K562 (cell line): ENCODE data around the gene SKIC3. TPM values are rescaled to one million over a fixed set of nuclear protein-coding genes. Genes with fewer than 3 reads are reported as not detected.

ENCODE experiments used
- ATAC-seq: fragments of 200-7000 bp; cut with Tn5 transposase; 3 replicates; pipeline ENCODE4 v1.9.1; 2020; ENCODE audit warnings: moderate library complexity
- BruUV-seq: library from RNA; stranded (reverse); fragments of 400-500 nt; replicated peaks from 2 replicates; lab custom pipeline; 2021; lab: Mats Ljungman, UMichigan
- CTCF ChIA-PET: fragments of 300-600 bp; formaldehyde crosslinking; extraction: SDS; loops from one replicate; lab custom pipeline; 2021; ENCODE audit warnings: low intra/inter-chr PET ratio; lab: Yijun Ruan, JAX
- POLR2A ChIA-PET: fragments of 300-600, 350-650 bp; sonication (Branson Sonifier 250); formaldehyde crosslinking; extraction: SDS; loops from one replicate; lab custom pipeline; 2021; ENCODE audit warnings: antibody characterized with exemption, inconsistent platforms; lab: Yijun Ruan, JAX
- DNase-seq, 4 experiments: peaks; one replicate each; pipeline versions ENCODE4 v3.0.0 to v3.0.0-alpha.2; 2011 to 2018; ENCODE audit warnings: low spot score in 3 of 4, mixed read lengths in 3 of 4; ENCODE audit errors: extremely low read depth in 1 of 4
- FAIRE-seq: peaks from 2 replicates; lab custom pipeline; 2011; peaks lifted over from hg19 to GRCh38; lab: Jason Lieb, UNC
- H2AFZ ChIP-seq: 2 replicates; pipeline ENCODE4 v1.6.0; 2011; ENCODE audit warnings: low read depth, low read length, control low read depth, inconsistent platforms
- H3K27ac ChIP-seq: fragments of 200-600 bp; 3 replicates; pipeline ENCODE4 v1.8.0; 2011; ENCODE audit warnings: low read depth, mild to moderate bottlenecking, control low read depth, inconsistent platforms, low read length, moderate library complexity, mixed read lengths; ENCODE audit errors: extremely low read depth
- H3K27me3 ChIP-seq, 2 experiments: fragments of 300-600 bp in 1 of 2; 2 replicates in 1 of 2; 3 replicates in 1 of 2; pipeline versions ENCODE4 v1.6.0 to v1.8.0; 2011; ENCODE audit warnings: inconsistent platforms in 2 of 2, low read length in 2 of 2, mild to moderate bottlenecking in 1 of 2, mixed read lengths in 1 of 2, moderate library complexity in 1 of 2; ENCODE audit not compliant: control insufficient read depth in 2 of 2, insufficient read depth in 2 of 2
- H3K36me3 ChIP-seq: fragments of 300-600 bp; 3 replicates; pipeline ENCODE4 v1.8.0; 2011; ENCODE audit warnings: mild to moderate bottlenecking, low read length, inconsistent platforms; ENCODE audit not compliant: control insufficient read depth, insufficient read depth
- H3K4me1 ChIP-seq, 2 experiments: fragments of 200-600 bp in 1 of 2; replicated peaks in 1 of 2; 2 replicates in 1 of 2; 3 replicates in 1 of 2; pipeline versions ENCODE4 v1.5.1 to v1.8.0; 2011; ENCODE audit warnings: inconsistent platforms in 2 of 2, low read length in 2 of 2, mild to moderate bottlenecking in 1 of 2, mixed read lengths in 1 of 2, moderate library complexity in 1 of 2; ENCODE audit not compliant: control insufficient read depth in 2 of 2, insufficient read depth in 2 of 2
- H3K4me2 ChIP-seq: 2 replicates; pipeline ENCODE4 v1.6.1; 2011; ENCODE audit warnings: low read length, control low read depth, inconsistent platforms, mixed read lengths; ENCODE audit not compliant: insufficient read depth
- H3K4me3 ChIP-seq: fragments of 200-600 bp; sonication (generic), shearing (Covaris generic); 2 replicates; pipeline ENCODE4 v1.5.1; 2016; ENCODE audit warnings: control low read depth, inconsistent platforms
- H3K79me2 ChIP-seq: fragments of 200-600 bp; 3 replicates; pipeline ENCODE4 v1.8.0; 2011; ENCODE audit warnings: low read length, inconsistent platforms; ENCODE audit not compliant: control insufficient read depth, insufficient read depth
- H3K9ac ChIP-seq, 2 experiments: 2 replicates each; pipeline versions ENCODE4 v1.6.0 to v1.6.1; 2011; ENCODE audit warnings: low read depth in 2 of 2, low read length in 2 of 2, control low read depth in 1 of 2, inconsistent platforms in 1 of 2, mild to moderate bottlenecking in 1 of 2, mixed read lengths in 1 of 2; ENCODE audit not compliant: insufficient read depth in 1 of 2
- H3K9me1 ChIP-seq: one replicate; pipeline ENCODE4 v1.6.0; 2011; ENCODE audit warnings: inconsistent platforms, mild to moderate bottlenecking, low read length, moderate library complexity; ENCODE audit not compliant: control insufficient read depth, insufficient read depth
- H3K9me3 ChIP-seq: replicated peaks from 2 replicates; pipeline ENCODE4 v1.5.1; 2011; ENCODE audit warnings: low read depth, low read length, inconsistent platforms; ENCODE audit not compliant: control insufficient read depth, insufficient read depth
- H4K20me1 ChIP-seq: replicated peaks from 2 replicates; pipeline ENCODE4 v1.6.1; 2011; ENCODE audit warnings: low read length, inconsistent platforms, mixed read lengths; ENCODE audit not compliant: control insufficient read depth, insufficient read depth
- CREB1 ChIP-seq, 2 experiments: sonication (generic) in 1 of 2; formaldehyde crosslinking in 1 of 2; IDR thresholded peaks; 2 replicates each; pipeline versions ENCODE4 v1.6.1 to v1.8.0; 2012 to 2022; ENCODE audit warnings: inconsistent platforms in 1 of 2, mild to moderate bottlenecking in 1 of 2, missing genetic modification reagents in 1 of 2, moderate library complexity in 1 of 2
- CSDE1 ChIP-seq, 2 experiments: fragments of 450-650 bp; IDR thresholded peaks; 2 replicates each; pipeline ENCODE4 v1.6.1; 2016; ENCODE audit warnings: mild to moderate bottlenecking in 1 of 2
- FOS ChIP-seq: IDR thresholded peaks from 3 replicates; pipeline ENCODE4 v1.6.1; 2011; ENCODE audit not compliant: insufficient read length; ENCODE audit errors: extremely low read depth
- FOXM1 ChIP-seq, 2 experiments: fragments of 450-650 bp in 1 of 2; sonication (generic) in 1 of 2; formaldehyde crosslinking in 1 of 2; IDR thresholded peaks; 2 replicates each; pipeline versions ENCODE4 v1.6.1 to v1.9.0; 2017 to 2022; ENCODE audit warnings: low read depth in 2 of 2, mild to moderate bottlenecking in 2 of 2, missing genetic modification reagents in 1 of 2, moderate library complexity in 1 of 2
- HOXB6 ChIP-seq: fragments of 250-450 bp; sonication (Bioruptor Pico); IDR thresholded peaks from 2 replicates; pipeline ENCODE4 v1.5.1; 2022; ENCODE audit warnings: mild to moderate bottlenecking, borderline replicate concordance
- KDM1A ChIP-seq, 2 experiments: fragments of 450-650 bp; IDR thresholded peaks; 2 replicates each; pipeline ENCODE4 v1.6.1; 2016; ENCODE audit warnings: mild to moderate bottlenecking in 2 of 2
- LEF1 ChIP-seq: fragments of 450-650 bp; IDR thresholded peaks from 2 replicates; pipeline ENCODE4 v1.6.1; 2016; ENCODE audit warnings: mild to moderate bottlenecking
- MTA1 ChIP-seq: fragments of 450-650 bp; IDR thresholded peaks from 2 replicates; pipeline ENCODE4 v1.6.1; 2017; ENCODE audit warnings: borderline replicate concordance
- NFIC ChIP-seq: fragments of 450-650 bp; IDR thresholded peaks from 2 replicates; pipeline ENCODE4 v1.6.1; 2017; ENCODE audit warnings: mild to moderate bottlenecking, inconsistent platforms
- POLR2AphosphoS2 ChIP-seq: IDR thresholded peaks from 2 replicates; pipeline ENCODE4 v1.6.1; 2012; ENCODE audit warnings: low read length, improper control_type of control experiment
- SRSF9 ChIP-seq: fragments of 200-400 bp; formaldehyde crosslinking; IDR thresholded peaks from 2 replicates; pipeline ENCODE4 v1.6.1; 2017; ENCODE audit warnings: low read depth, low read length, borderline replicate concordance
- ZFP91 ChIP-seq: sonication (generic); formaldehyde crosslinking; IDR thresholded peaks from 2 replicates; pipeline ENCODE4 v1.8.0; 2022; ENCODE audit warnings: mild to moderate bottlenecking, missing genetic modification reagents
- ZNF184 ChIP-seq: sonication (generic); formaldehyde crosslinking; IDR thresholded peaks from 2 replicates; pipeline ENCODE4 v1.5.0; 2020; ENCODE audit warnings: missing genetic modification reagents
- ZNF41 ChIP-seq: fragments of 250-450 bp; sonication (Bioruptor Pico); conservative IDR thresholded peaks from 2 replicates; pipeline ENCODE4 v1.4.0; 2020; ENCODE audit warnings: mild to moderate bottlenecking
- ZNF586 ChIP-seq: fragments of 450-650 bp; formaldehyde crosslinking; conservative IDR thresholded peaks from 2 replicates; pipeline ENCODE4 v1.4.0; 2020; ENCODE audit warnings: mild to moderate bottlenecking, moderate library complexity
- in situ Hi-C: fragments of 300-500 bp; cut with MboI; formaldehyde crosslinking; loops from 4 replicates; pipeline ENCODE4 v1.15.0; 2018; ENCODE audit warnings: inconsistent platforms, mixed read lengths
- intact Hi-C: fragments of 100-400 bp; cut with micrococcal nuclease; formaldehyde crosslinking; loops from 2 replicates; pipeline ENCODE4 v1.14.2; 2022
- polyA plus RNA-seq, 8 experiments: library from polyadenylated mRNA; depleted of rRNA in 4 of 8; stranded (reverse) in 5 of 8; unstranded in 3 of 8; fragments of >200 nt; fragmentation: Nextera tagmentation in 2 of 8; fragmentation: Illumina TruSeq in 1 of 8; extraction: Ambion mirVana in 2 of 8; extraction: Trizol in 1 of 8; gene quantifications; 2 replicates each; pipeline versions ENCODE4 v1.2.1 to v1.2.3, GENCODE V29; 2011 to 2014; ENCODE audit warnings: inconsistent platforms in 1 of 8, missing spikeins in 1 of 8
- total RNA-seq, 7 experiments: library from RNA; depleted of rRNA in 6 of 7; stranded (reverse); fragments of >200 nt in 6 of 7; fragmentation: Illumina TruSeq in 2 of 7; extraction: Trizol in 2 of 7; gene quantifications; 2 replicates each; pipeline versions ENCODE4 v1.2.1 to v1.2.3, GENCODE V29; 2011 to 2021; ENCODE audit warnings: low replicate concordance in 1 of 7
- TF ChIP-seq, protein P1 (sequence below): fragments of 250-450 bp; sonication (Bioruptor Pico); IDR thresholded peaks from 2 replicates; pipeline ENCODE4 v1.5.0; 2020; ENCODE audit warnings: mild to moderate bottlenecking, borderline replicate concordance
- TF ChIP-seq, protein P2 (sequence below): sonication (generic); formaldehyde crosslinking; IDR thresholded peaks from 2 replicates; pipeline ENCODE4 v1.4.0; 2020; ENCODE audit warnings: mild to moderate bottlenecking, missing genetic modification reagents

The SKIC3 gene
- total and polyA plus RNA-seq, 9 of the 15 experiments (the other 6 are each of a cell fraction or from before 2014, with no cell fraction given) = 30.7 to 72.4 (median 44.1) TPM

GRCh38 chr5:95554331-95554646 is 488 bp downstream of the SKIC3 start (continued):
- TF ChIP-seq, protein P1, sequence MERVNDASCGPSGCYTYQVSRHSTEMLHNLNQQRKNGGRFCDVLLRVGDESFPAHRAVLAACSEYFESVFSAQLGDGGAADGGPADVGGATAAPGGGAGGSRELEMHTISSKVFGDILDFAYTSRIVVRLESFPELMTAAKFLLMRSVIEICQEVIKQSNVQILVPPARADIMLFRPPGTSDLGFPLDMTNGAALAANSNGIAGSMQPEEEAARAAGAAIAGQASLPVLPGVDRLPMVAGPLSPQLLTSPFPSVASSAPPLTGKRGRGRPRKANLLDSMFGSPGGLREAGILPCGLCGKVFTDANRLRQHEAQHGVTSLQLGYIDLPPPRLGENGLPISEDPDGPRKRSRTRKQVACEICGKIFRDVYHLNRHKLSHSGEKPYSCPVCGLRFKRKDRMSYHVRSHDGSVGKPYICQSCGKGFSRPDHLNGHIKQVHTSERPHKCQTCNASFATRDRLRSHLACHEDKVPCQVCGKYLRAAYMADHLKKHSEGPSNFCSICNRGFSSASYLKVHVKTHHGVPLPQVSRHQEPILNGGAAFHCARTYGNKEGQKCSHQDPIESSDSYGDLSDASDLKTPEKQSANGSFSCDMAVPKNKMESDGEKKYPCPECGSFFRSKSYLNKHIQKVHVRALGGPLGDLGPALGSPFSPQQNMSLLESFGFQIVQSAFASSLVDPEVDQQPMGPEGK = no peak
- TF ChIP-seq MTA1 (peak; percentile 71; the same call in 1 of the 2 replicates), CREB1 (IDR thresholded peaks at IDR 0.05) (no peak), CREB1 (CRISPR knock-in tag; IDR thresholded peaks at IDR 0.05) (no peak), LEF1 (no peak; the same call in 1 of the 2 replicates), ZNF41 (no peak), SRSF9 (no peak), KDM1A (IDR thresholded peaks at IDR 0.05) (no peak), ZFP91 (no peak), HOXB6 (CRISPR knock-in tag) (no peak)

GRCh38 chr5:95549030-95549429 is 5.7 kb downstream of the SKIC3 start:
- POLR2A ChIA-PET = interaction anchor here (1.5 kb wide), 1 partner anchor 15 kb away, joined by 4 read pairs; no protein-coding TSS in a partner anchor
- Histone ChIP-seq H3K4me2 (no peak overlapping the region), H3K36me3 (peaks cover 67% of the 10 kb centered on the region), H3K4me3 (no peak overlapping the region), H3K27ac (no peak overlapping the region), H4K20me1 (no peaks in the 10 kb centered on the region), H3K79me2 (peaks cover 28% of the 10 kb centered on the region), H3K4me1 (peaks cover 4 to 5% of the 10 kb centered on the region in 2 experiments; a peak in 1 of 5 replicates), H3K9ac (no peak overlapping the region), H3K9me3 (no peaks in the 10 kb centered on the region), H2AFZ (no peak overlapping the region), H3K9me1 (no peaks in the 10 kb centered on the region), H3K27me3 (no peaks in the 10 kb centered on the region)
- BruUV-seq = no TSS peak
- ATAC-seq = no peak
- FAIRE-seq = no peak
- DNase-seq = no peak
- CTCF ChIA-PET = no interaction called here
- intact Hi-C loops = no loop called here
- in situ Hi-C loops = loop anchor here (10.0 kb wide), 1 partner anchor 216 kb away; no protein-coding TSS in a partner anchor
- TF ChIP-seq FOXM1 (IDR thresholded peaks at IDR 0.05; ENCODE audit: low read depth) = no peak
- TF ChIP-seq FOXM1 (CRISPR knock-in tag; IDR thresholded peaks at IDR 0.05; ENCODE audit: low read depth) = no peak
- TF ChIP-seq ZNF586 (CRISPR knock-in tag) = no peak
- no peak for TF ChIP-seq POLR2AphosphoS2
- TF ChIP-seq CSDE1 (IDR thresholded peaks at IDR 0.05) = no peak
- TF ChIP-seq, protein P2, sequence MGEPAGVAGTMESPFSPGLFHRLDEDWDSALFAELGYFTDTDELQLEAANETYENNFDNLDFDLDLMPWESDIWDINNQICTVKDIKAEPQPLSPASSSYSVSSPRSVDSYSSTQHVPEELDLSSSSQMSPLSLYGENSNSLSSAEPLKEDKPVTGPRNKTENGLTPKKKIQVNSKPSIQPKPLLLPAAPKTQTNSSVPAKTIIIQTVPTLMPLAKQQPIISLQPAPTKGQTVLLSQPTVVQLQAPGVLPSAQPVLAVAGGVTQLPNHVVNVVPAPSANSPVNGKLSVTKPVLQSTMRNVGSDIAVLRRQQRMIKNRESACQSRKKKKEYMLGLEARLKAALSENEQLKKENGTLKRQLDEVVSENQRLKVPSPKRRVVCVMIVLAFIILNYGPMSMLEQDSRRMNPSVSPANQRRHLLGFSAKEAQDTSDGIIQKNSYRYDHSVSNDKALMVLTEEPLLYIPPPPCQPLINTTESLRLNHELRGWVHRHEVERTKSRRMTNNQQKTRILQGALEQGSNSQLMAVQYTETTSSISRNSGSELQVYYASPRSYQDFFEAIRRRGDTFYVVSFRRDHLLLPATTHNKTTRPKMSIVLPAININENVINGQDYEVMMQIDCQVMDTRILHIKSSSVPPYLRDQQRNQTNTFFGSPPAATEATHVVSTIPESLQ (CRISPR knock-in tag) = no peak
- TF ChIP-seq NFIC = no peak
- TF ChIP-seq ZNF184 (CRISPR knock-in tag) = no peak
- TF ChIP-seq FOS = no peak
